HEK293 (cell line): Measurements from ENCODE around the gene ACTA1.

Experiments
- CTCF ChIA-PET: fragments of 350-600 bp; formaldehyde crosslinking; extraction: SDS; loops from one replicate; lab custom pipeline; 2021; ENCODE audit warnings: antibody characterized with exemption; lab: Yijun Ruan, JAX
- POLR2A ChIA-PET: fragments of 300-600 bp; formaldehyde crosslinking; extraction: SDS; loops from one replicate; lab custom pipeline; 2020; ENCODE audit warnings: antibody characterized with exemption, inconsistent platforms; lab: Yijun Ruan, JAX
- H3K27ac ChIP-seq: fragments of 200-500 bp; sonication (Bioruptor generic); 2 replicates; pipeline ENCODE4 v1.5.1; 2014; ENCODE audit warnings: low read depth, low read length, control low read depth, inconsistent platforms; ENCODE audit errors: extremely low read depth
- H3K36me3 ChIP-seq, 2 experiments: fragments of 200-500 bp in 1 of 2; sonication (Bioruptor generic) in 1 of 2; 1 replicate in 1 of 2; 2 replicates in 1 of 2; pipeline ENCODE4 v1.5.1; 2014 to 2017; ENCODE audit warnings: inconsistent platforms in 2 of 2, low read length in 2 of 2; ENCODE audit not compliant: control insufficient read depth in 2 of 2, insufficient read depth in 1 of 2
- H3K4me1 ChIP-seq: fragments of 200-500 bp; sonication (Bioruptor generic); 2 replicates; pipeline ENCODE4 v1.5.1; 2014; ENCODE audit warnings: mild to moderate bottlenecking, low read length, inconsistent platforms; ENCODE audit not compliant: control insufficient read depth, insufficient read depth
- H3K4me3 ChIP-seq: 2 replicates; pipeline ENCODE4 v1.5.1; 2011; ENCODE audit warnings: low read depth, mild to moderate bottlenecking, control low read depth, low read length, moderate library complexity
- H3K9me3 ChIP-seq: fragments of 200-500 bp; sonication (Bioruptor generic); 2 replicates; pipeline ENCODE4 v1.5.1; 2014; ENCODE audit warnings: low read depth, low read length, inconsistent platforms; ENCODE audit not compliant: control insufficient read depth, insufficient read depth
- GLIS1 ChIP-seq: fragments of 450-650 bp; formaldehyde crosslinking; IDR thresholded peaks from 2 replicates; pipeline ENCODE4 v1.5.1; 2016; ENCODE audit warnings: missing biosample characterization, missing genetic modification characterization
- KLF17 ChIP-seq: fragments of 450-650 bp; formaldehyde crosslinking; IDR thresholded peaks from 2 replicates; pipeline ENCODE4 v1.5.1; 2016; ENCODE audit warnings: missing biosample characterization, missing genetic modification characterization
- PRDM6 ChIP-seq: fragments of 450-650 bp; formaldehyde crosslinking; IDR thresholded peaks from 2 replicates; pipeline ENCODE4 v1.5.1; 2017; ENCODE audit warnings: missing biosample characterization, missing genetic modification characterization
- SCRT1 ChIP-seq: fragments of 450-650 bp; formaldehyde crosslinking; IDR thresholded peaks from 2 replicates; pipeline ENCODE4 v1.5.1; 2016; ENCODE audit warnings: missing biosample characterization, missing genetic modification characterization, borderline replicate concordance
- SCRT2 ChIP-seq: fragments of 450-650 bp; formaldehyde crosslinking; IDR thresholded peaks from 2 replicates; pipeline ENCODE4 v1.5.1; 2016; ENCODE audit warnings: missing biosample characterization, missing genetic modification characterization
- ZBTB1 ChIP-seq: fragments of 450-650 bp; formaldehyde crosslinking; IDR thresholded peaks from 2 replicates; pipeline ENCODE4 v1.5.1; 2016; ENCODE audit warnings: missing biosample characterization, missing genetic modification characterization
- ZFP3 ChIP-seq: fragments of 450-650 bp; formaldehyde crosslinking; IDR thresholded peaks from 2 replicates; pipeline ENCODE4 v1.5.1; 2016; ENCODE audit warnings: low read depth, missing biosample characterization, missing genetic modification characterization
- ZFP69B ChIP-seq: fragments of 450-650 bp; formaldehyde crosslinking; IDR thresholded peaks from 2 replicates; pipeline ENCODE4 v1.5.1; 2016; ENCODE audit warnings: missing biosample characterization, missing genetic modification characterization
- ZNF148 ChIP-seq: fragments of 450-650 bp; formaldehyde crosslinking; IDR thresholded peaks from 2 replicates; pipeline ENCODE4 v1.5.0; 2017; ENCODE audit warnings: missing biosample characterization, missing genetic modification characterization, borderline replicate concordance
- ZNF169 ChIP-seq: fragments of 450-650 bp; formaldehyde crosslinking; IDR thresholded peaks from 2 replicates; pipeline ENCODE4 v1.5.1; 2016; ENCODE audit warnings: missing biosample characterization, missing genetic modification characterization
- ZNF266 ChIP-seq: fragments of 450-650 bp; formaldehyde crosslinking; IDR thresholded peaks from 2 replicates; pipeline ENCODE4 v1.5.1; 2016; ENCODE audit warnings: missing biosample characterization, missing genetic modification characterization, low read depth
- ZNF280C ChIP-seq: fragments of 450-650 bp; formaldehyde crosslinking; IDR thresholded peaks from 2 replicates; pipeline ENCODE4 v1.5.1; 2016; ENCODE audit warnings: missing biosample characterization, missing genetic modification characterization
- ZNF366 ChIP-seq: fragments of 450-650 bp; formaldehyde crosslinking; conservative IDR thresholded peaks from 2 replicates; pipeline ENCODE4 v1.5.1; 2016; ENCODE audit warnings: missing biosample characterization, missing genetic modification characterization
- ZNF513 ChIP-seq: fragments of 450-650 bp; IDR thresholded peaks from 2 replicates; pipeline ENCODE4 v1.5.1; 2018; ENCODE audit warnings: missing biosample characterization, missing genetic modification characterization
- ZNF518A ChIP-seq: fragments of 450-650 bp; formaldehyde crosslinking; conservative IDR thresholded peaks from 2 replicates; pipeline ENCODE4 v1.5.1; 2016; ENCODE audit warnings: low read depth, missing biosample characterization, missing genetic modification characterization
- ZNF624 ChIP-seq: fragments of 450-650 bp; formaldehyde crosslinking; IDR thresholded peaks from 2 replicates; pipeline ENCODE4 v1.5.1; 2017; ENCODE audit warnings: missing biosample characterization, missing genetic modification characterization
- ZNF777 ChIP-seq: fragments of 450-650 bp; formaldehyde crosslinking; IDR thresholded peaks from 2 replicates; pipeline ENCODE4 v1.5.1; 2017; ENCODE audit warnings: missing biosample characterization, missing genetic modification characterization, borderline replicate concordance
- ZSCAN18 ChIP-seq: fragments of 450-650 bp; formaldehyde crosslinking; IDR thresholded peaks from 2 replicates; pipeline ENCODE4 v1.5.1; 2016; ENCODE audit warnings: missing biosample characterization, missing genetic modification characterization

The ACTA1 gene

GRCh38 chr1:229464672-229465071 lies 30.8 kb upstream of the ACTA1 start:
- ChIA-PET CTCF (interaction anchor here (0.6 to 2.0 kb wide), 5 partner anchors 17 to 1529 kb away, joined by 3 to 9 read pairs (median 4); no protein-coding TSS in a partner anchor), POLR2A (no interaction called here)
- Histone ChIP-seq H3K27ac (no peak overlapping the region), H3K4me1 (no peaks in the 10 kb centered on the region), H3K9me3 (no peaks in the 10 kb centered on the region), H3K4me3 (no peak overlapping the region), H3K36me3 (peaks cover 89 to 96% of the 10 kb centered on the region in 2 experiments)
- no peak for TF ChIP-seq GLIS1
- no peak for TF ChIP-seq ZNF777 (tag by site-specific recombination)
- peak; percentile 81 for TF ChIP-seq SCRT1 (tag by site-specific recombination)
- TF ChIP-seq ZNF169 (tag by site-specific recombination) = no peak
- no peak for TF ChIP-seq ZNF518A
- peak; percentile 84 for TF ChIP-seq SCRT2
- TF ChIP-seq PRDM6 (tag by site-specific recombination) = no peak
- TF ChIP-seq ZNF280C (tag by site-specific recombination) = no peak
- no peak for TF ChIP-seq ZFP69B (tag by site-specific recombination)
- TF ChIP-seq ZNF624 (tag by site-specific recombination) = no peak
- no peak for TF ChIP-seq KLF17 (tag by site-specific recombination)
- no peak for TF ChIP-seq ZNF366 (tag by site-specific recombination)
- TF ChIP-seq ZBTB1 (tag by site-specific recombination) = no peak

- Histone ChIP-seq H3K36me3 (peaks cover 94 to 95% of the 10 kb centered on the region in 2 experiments), H3K4me3 (no peak overlapping the region), H3K27ac (no peak overlapping the region), H3K9me3 (no peaks in the 10 kb centered on the region), H3K4me1 (no peaks in the 10 kb centered on the region)
- ChIA-PET CTCF (interaction anchor here (1.6 to 2.7 kb wide), 2 partner anchors 21 to 203 kb away, joined by 8 to 10 read pairs; no protein-coding TSS in a partner anchor), POLR2A (interaction anchor here (1.0 kb wide), 2 partner anchors 47 to 51 kb away, joined by 3 read pairs; partner anchors contain the start of gene NUP133)
- TF ChIP-seq ZSCAN18 (no peak), ZNF148 (no peak), ZFP3 (no peak), ZNF513 (tag by site-specific recombination) (no peak), ZNF266 (no peak)
These were observed 27.3 kb upstream of the ACTA1 start for GRCh38 chr1:229461032-229461668.
